ENCODE data around the gene TUBB3. TPM values are rescaled to one million over a fixed set of nuclear protein-coding genes. Genes with fewer than 3 reads are reported as not detected.

TUBB3 gene
- total RNA-seq, 1 experiment from 2014 or later, result 52.1 TPM

GRCh38 chr16:89890200-89890599 is 32.9 kb upstream of the TUBB3 start:
- Mint-ChIP-seq H3K4me1 (ENCODE audit: low read depth, unreplicated experiment) (no peaks in the 10 kb centered on the region), H3K27me3 (ENCODE audit: unreplicated experiment) (no peaks in the 10 kb centered on the region), H3K36me3 (ENCODE audit: insufficient read depth, unreplicated experiment) (peaks cover 92% of the 10 kb centered on the region), H3K27ac (ENCODE audit: unreplicated experiment) (no peak overlapping the region), H3K9me3 (ENCODE audit: low read depth, unreplicated experiment) (no peaks in the 10 kb centered on the region), H3K4me3 (ENCODE audit: low read depth, unreplicated experiment) (no peak overlapping the region)
- DNase-seq, result no peak
- BruUV-seq (replicated peaks), result no TSS peak
- CTCF ChIA-PET, result no interaction called here
- intact Hi-C loops (cut with micrococcal nuclease; ENCODE audit: unreplicated experiment), result no loop called here
- TF ChIP-seq, protein P1, sequence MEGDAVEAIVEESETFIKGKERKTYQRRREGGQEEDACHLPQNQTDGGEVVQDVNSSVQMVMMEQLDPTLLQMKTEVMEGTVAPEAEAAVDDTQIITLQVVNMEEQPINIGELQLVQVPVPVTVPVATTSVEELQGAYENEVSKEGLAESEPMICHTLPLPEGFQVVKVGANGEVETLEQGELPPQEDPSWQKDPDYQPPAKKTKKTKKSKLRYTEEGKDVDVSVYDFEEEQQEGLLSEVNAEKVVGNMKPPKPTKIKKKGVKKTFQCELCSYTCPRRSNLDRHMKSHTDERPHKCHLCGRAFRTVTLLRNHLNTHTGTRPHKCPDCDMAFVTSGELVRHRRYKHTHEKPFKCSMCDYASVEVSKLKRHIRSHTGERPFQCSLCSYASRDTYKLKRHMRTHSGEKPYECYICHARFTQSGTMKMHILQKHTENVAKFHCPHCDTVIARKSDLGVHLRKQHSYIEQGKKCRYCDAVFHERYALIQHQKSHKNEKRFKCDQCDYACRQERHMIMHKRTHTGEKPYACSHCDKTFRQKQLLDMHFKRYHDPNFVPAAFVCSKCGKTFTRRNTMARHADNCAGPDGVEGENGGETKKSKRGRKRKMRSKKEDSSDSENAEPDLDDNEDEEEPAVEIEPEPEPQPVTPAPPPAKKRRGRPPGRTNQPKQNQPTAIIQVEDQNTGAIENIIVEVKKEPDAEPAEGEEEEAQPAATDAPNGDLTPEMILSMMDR (IDR thresholded peaks at IDR 0.05; ENCODE audit: unreplicated experiment), result no peak

GRCh38 chr16:89890886-89891657 is 32.1 kb upstream of the TUBB3 start:
- CTCF ChIA-PET, result interaction anchor here (0.6 kb wide), 1 partner anchor 31 kb away, joined by 3 read pairs; no protein-coding TSS in a partner anchor
- Mint-ChIP-seq H3K27ac (ENCODE audit: unreplicated experiment) (no peak overlapping the region), H3K4me3 (ENCODE audit: low read depth, unreplicated experiment) (no peak overlapping the region), H3K27me3 (ENCODE audit: unreplicated experiment) (no peaks in the 10 kb centered on the region), H3K36me3 (ENCODE audit: insufficient read depth, unreplicated experiment) (peaks cover 92% of the 10 kb centered on the region), H3K4me1 (ENCODE audit: low read depth, unreplicated experiment) (no peaks in the 10 kb centered on the region), H3K9me3 (ENCODE audit: low read depth, unreplicated experiment) (no peaks in the 10 kb centered on the region)
- DNase-seq, result no peak
- no TSS peak for BruUV-seq (replicated peaks)
- intact Hi-C loops (cut with micrococcal nuclease; ENCODE audit: unreplicated experiment), result no loop called here
- TF ChIP-seq, protein P1 (IDR thresholded peaks at IDR 0.05; ENCODE audit: unreplicated experiment), result no peak

DNA sequence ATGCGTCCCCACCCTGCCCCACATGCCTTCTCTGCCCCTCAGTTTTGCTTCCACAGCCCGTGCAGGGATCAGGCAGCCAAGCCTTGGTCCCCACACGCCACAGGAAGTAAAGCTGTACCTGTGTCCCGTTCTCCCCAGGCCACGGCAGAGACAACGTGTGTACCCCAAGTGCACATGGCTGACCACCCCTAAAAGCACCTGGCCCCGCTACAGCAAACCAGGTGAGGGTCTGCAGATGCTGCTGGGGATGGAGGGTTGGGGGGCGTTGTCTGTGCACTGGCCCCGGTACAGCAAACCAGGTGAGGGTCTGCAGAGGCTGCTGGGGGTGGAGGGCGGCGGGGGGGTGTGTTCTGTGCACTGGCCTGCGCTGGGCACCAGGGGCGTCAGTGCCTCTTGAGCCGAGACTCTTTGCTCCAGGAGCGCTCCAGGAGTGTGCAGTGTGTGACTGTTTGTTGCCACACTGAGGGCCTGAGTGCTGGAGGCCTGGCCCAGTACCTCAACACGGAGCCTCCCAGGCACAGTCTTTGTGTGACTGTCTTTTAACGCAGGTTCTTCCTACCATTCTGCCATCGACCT is 31.0 kb upstream of the TUBB3 start:
- Mint-ChIP-seq H3K4me3 (ENCODE audit: low read depth, unreplicated experiment) (no peak overlapping the region), H3K9me3 (ENCODE audit: low read depth, unreplicated experiment) (no peaks in the 10 kb centered on the region), H3K27me3 (ENCODE audit: unreplicated experiment) (no peaks in the 10 kb centered on the region), H3K27ac (ENCODE audit: unreplicated experiment) (no peak overlapping the region), H3K36me3 (ENCODE audit: insufficient read depth, unreplicated experiment) (peaks cover 88% of the 10 kb centered on the region), H3K4me1 (ENCODE audit: low read depth, unreplicated experiment) (no peaks in the 10 kb centered on the region)
- no peak for DNase-seq
- CTCF ChIA-PET, result no interaction called here
- BruUV-seq (replicated peaks), result no TSS peak
- TF ChIP-seq, protein P1 (IDR thresholded peaks at IDR 0.05; ENCODE audit: unreplicated experiment), result no peak
- intact Hi-C loops (cut with micrococcal nuclease; ENCODE audit: unreplicated experiment), result no loop called here

GRCh38 chr16:89892635-89893034 is 30.5 kb upstream of the TUBB3 start:
- H3K9me3 Mint-ChIP-seq (ENCODE audit: low read depth, unreplicated experiment), result no peaks in the 10 kb centered on the region
- CTCF ChIA-PET, result no interaction called here
- H3K4me3 Mint-ChIP-seq (ENCODE audit: low read depth, unreplicated experiment), result no peak overlapping the region
- BruUV-seq (replicated peaks), result no TSS peak
- H3K4me1 Mint-ChIP-seq (ENCODE audit: low read depth, unreplicated experiment), result no peaks in the 10 kb centered on the region
- TF ChIP-seq, protein P1 (IDR thresholded peaks at IDR 0.05; ENCODE audit: unreplicated experiment), result no peak
- H3K36me3 Mint-ChIP-seq (ENCODE audit: insufficient read depth, unreplicated experiment), result peaks cover 88% of the 10 kb centered on the region
- no peak overlapping the region for H3K27ac Mint-ChIP-seq (ENCODE audit: unreplicated experiment)
- DNase-seq, result no peak
- H3K27me3 Mint-ChIP-seq (ENCODE audit: unreplicated experiment), result no peaks in the 10 kb centered on the region
- intact Hi-C loops (cut with micrococcal nuclease; ENCODE audit: unreplicated experiment), result no loop called here
